VCaP (cell line): ENCODE data around the gene LRRC23.

Experiments used
- H3K27ac ChIP-seq: fragments of 450-650 bp; 2 replicates; pipeline ENCODE4 v1.5.1; 2017
- TF ChIP-seq, protein P1 (sequence below): fragments of 450-650 bp; conservative IDR thresholded peaks from 2 replicates; pipeline ENCODE4 v1.5.1; 2017; ENCODE audit warnings: mild to moderate bottlenecking, moderate library complexity

The LRRC23 gene

DNA sequence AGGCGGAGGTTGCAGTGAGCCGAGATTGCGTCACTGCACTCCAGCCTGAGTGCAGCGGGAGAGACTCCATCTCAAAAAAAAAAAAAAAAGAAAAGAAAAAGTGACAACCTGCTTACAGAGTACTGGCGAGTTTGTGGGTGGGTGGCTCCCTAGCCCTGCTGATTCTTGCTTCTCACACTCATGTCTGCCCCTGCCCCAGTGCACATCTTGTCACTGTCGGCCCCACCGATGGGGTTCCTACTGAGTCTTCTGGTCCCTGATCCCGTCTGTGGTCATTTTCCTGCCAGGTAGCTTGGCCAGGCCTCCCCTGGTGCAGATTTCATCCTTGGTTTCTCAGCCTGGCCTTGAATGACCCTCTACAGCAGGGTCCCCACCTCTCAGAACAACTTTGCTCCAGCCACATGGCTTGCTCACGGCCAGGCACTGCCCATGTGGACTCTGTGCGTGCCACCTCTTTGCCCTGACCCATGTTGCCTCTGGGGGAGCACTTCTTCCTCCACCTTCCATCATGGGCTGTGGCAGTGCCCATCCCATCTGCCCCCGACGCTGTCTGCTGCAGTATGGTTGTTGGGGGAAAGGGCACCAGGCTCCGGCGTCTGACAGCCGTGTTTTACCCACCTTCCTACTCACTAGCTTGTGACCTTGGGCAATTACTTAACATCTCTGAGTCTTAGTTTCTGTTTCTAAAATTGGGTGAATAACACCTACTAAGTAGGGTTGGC, 44.4 kb downstream of the LRRC23 start:
- TF ChIP-seq, protein P1, sequence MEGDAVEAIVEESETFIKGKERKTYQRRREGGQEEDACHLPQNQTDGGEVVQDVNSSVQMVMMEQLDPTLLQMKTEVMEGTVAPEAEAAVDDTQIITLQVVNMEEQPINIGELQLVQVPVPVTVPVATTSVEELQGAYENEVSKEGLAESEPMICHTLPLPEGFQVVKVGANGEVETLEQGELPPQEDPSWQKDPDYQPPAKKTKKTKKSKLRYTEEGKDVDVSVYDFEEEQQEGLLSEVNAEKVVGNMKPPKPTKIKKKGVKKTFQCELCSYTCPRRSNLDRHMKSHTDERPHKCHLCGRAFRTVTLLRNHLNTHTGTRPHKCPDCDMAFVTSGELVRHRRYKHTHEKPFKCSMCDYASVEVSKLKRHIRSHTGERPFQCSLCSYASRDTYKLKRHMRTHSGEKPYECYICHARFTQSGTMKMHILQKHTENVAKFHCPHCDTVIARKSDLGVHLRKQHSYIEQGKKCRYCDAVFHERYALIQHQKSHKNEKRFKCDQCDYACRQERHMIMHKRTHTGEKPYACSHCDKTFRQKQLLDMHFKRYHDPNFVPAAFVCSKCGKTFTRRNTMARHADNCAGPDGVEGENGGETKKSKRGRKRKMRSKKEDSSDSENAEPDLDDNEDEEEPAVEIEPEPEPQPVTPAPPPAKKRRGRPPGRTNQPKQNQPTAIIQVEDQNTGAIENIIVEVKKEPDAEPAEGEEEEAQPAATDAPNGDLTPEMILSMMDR = no peak
- H3K27ac ChIP-seq = no peak overlapping the region

- TF ChIP-seq, protein P1 = peak; percentile 21
- H3K27ac ChIP-seq = no peak overlapping the region
Measured at GRCh38 chr12:6950401-6950801, 45.8 kb downstream of the LRRC23 start.

GRCh38 chr12:6950811-6951540, 46.4 kb downstream of the LRRC23 start, which contains the start of gene PTPN6:
Gene PTPN6, plus strand, starts transcription at chr12:6951356. Its CDS starts 157 bp downstream, at chr12:6951513.
- H3K27ac ChIP-seq = no peak within 1 kb of the TSS
- TF ChIP-seq, protein P1 = no peak

GRCh38 chr12:6951551-6952120, 47.0 kb downstream of the LRRC23 start:
- TF ChIP-seq, protein P1 = no peak
- H3K27ac ChIP-seq = no peak overlapping the region

DNA sequence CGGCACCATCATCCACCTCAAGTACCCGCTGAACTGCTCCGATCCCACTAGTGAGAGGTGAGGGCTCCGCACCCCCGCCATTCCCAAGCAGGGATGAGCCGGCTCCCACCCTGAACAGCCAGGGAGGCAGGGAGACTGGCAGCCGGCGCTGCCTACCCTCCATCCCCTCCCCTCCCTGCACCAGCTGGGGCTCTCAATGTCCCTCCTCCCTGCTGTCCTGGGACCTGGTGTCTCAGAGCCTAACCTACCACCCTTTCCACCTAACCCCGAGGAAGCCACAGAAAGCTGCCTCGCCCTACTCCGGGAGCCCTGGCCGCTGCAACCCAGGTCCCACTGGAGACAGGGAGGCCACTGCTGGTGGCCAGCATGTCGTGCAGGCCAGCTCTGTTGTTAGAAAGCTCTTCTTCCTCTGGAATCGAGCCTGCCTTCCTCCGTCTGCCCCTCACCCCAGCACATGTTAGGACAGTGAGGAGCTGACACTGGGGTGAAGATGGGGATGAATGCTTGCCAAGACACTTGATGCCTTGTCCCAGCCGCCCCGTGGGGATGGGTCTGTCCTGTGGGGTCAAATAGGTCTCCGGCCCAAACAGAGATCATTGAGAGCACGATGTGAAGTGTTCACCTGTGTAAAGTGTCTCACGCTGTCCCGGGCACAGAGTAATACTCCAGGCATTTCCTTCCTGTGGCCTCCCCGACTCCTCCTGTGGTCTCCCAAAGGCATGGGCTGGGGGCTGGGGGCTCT, 47.7 kb downstream of the LRRC23 start:
- TF ChIP-seq, protein P1 = no peak
- H3K27ac ChIP-seq = no peak overlapping the region

DNA sequence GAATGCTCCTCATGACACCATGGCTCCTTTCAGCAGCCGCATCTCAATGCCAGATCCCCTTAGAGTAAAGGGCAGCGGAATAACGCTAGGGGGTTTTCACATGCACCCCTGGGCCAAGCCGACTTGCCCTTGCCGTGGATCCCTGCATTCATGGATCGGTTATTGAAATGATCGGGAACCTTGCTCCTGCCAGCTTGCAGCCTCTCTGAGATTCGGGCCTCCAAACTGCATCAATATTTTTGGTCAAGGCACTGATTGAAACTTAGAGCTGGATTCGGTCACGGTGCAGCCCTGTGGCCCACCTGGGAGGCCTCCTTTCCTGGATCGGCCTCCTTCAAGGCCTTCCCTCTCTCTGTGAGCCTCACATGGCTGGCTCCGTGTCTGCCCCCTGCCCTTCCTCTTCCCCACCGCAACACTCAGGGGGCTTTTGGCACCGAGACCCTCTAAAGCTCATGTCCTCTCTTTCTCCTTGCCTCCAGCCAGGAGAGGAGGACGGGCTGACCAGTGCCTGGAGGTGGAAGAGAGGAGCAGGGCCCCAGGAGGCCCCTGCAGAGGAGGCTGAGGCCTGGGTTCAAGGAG, 48.3 kb downstream of the LRRC23 start:
- no peak overlapping the region for H3K27ac ChIP-seq
- TF ChIP-seq, protein P1 = no peak
